Measurements from ENCODE around the gene GSTM4.
A peak's percentile ranks its signal among the peaks of the same experiment; 100 is the strongest.

The GSTM4 gene

GRCh38 chr1:109655615-109656519 is at the start of gene GSTM4:
GSTM4 (plus strand) TSS chr1:109656099; CDS start chr1:109656390, 291 bp downstream.
- DNase-seq = peak; percentile 71

GRCh38 chr1:109609881-109610280 is 46.0 kb upstream of the GSTM4 start:
- DNase-seq = no peak

GRCh38 chr1:109610609-109611307 is 45.1 kb upstream of the GSTM4 start:
- DNase-seq = no peak

DNA sequence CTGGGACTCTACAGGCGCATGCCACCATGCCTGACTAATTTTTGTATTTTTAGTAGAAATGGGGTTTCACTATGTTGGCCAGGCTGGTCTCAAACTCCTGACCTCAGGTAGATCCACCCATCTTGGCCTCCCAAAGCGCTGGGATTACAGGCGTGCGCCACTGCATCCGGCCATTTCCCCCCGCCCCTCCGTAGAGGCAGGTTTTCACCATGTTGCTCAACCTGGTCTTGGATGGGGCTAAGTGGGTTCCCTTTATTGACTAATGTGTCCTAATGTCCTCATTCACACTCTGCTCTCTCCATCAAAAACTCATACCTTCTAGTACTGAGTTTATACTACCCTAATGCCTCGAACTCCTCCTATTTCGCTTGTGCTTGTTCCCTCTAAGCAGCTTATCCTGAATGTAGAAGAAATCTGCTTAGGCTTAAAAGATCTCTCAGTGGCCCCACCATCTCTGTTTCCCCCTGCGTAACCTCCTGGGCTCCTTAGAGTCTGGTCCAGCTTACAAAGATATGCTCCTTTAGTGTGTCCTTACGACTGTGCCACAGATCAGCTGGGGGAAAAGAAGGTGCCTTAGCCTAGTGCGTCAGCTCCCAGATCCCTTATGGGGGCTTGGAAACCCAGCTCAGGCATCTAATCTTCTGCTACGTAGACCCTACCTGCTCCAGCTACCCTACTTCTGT is 44.5 kb upstream of the GSTM4 start:
- no peak for DNase-seq

GRCh38 chr1:109613361-109614147 is 42.3 kb upstream of the GSTM4 start:
- DNase-seq = no peak

- peak; percentile 69 for DNase-seq
Measured at GRCh38 chr1:109615879-109616278, 40.0 kb upstream of the GSTM4 start.

DNA sequence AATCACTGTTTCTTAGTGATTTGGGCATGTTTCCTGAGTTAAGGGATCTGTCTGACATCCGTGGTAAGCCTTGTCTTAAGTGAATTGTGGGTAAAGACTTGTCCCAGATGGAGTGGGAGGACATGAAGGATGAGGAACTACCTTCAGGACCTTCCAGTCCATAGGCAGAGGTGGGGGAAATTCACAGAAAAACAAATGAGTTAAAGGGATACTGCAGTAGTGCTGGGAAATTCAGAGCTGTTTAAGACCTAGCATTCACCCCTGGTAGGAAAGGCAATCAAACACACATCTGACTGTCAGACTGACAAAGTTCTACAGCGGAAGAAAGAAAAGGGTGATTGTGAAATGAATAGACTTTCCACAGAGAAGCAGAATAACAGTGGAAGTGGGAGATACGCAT is 39.5 kb upstream of the GSTM4 start:
- DNase-seq = no peak

GRCh38 chr1:109617291-109617801 is 38.6 kb upstream of the GSTM4 start:
- DNase-seq = no peak

GRCh38 chr1:109618661-109619575 is 37.0 kb upstream of the GSTM4 start:
- DNase-seq = no peak

DNA sequence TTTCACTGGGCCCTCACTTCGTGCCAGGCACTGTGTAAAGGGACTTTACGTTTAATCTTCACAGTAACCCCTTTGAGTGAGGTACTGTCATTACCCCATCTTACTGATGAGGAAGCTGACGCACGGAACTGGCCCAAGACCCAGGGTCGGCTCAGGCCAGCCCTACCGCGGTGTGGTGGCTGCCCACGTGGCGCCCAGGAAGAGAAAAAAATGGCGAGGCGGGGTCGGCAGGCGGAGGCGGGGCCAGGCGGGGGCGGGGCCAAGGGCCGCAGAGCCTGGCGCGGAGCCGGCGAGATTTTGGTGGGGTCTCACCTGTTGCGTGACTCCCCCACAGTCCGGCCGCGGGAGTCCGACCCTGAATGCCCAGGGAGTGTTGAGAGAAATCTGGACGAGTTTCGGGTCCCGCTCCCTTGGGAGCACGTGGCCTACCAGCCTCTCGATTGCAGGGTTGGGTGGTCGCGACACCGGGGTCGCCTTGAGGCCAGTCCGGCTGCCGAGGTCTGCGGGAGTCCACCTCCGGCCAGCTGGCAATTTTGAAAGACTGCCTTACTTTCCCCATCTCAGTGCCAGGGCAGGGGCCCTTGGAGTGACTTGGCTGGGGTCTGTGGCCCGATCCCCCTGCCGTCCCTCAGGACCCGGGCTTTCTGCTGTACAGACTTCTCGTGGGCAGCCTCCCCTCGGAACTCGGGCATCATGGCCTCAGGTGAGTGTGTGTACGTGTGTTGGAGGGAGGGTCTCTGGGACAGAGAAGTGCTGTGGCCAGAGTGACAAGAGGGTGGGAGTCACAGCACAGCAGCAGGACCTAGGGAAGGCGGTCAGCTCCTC is 36.1 kb upstream of the GSTM4 start, which contains the start of the genes AMPD2 and GNAT2:
Gene AMPD2, plus strand, starts transcription at position 262 of the 825 bp plus-strand sequence. CDS start 1,339 bp downstream, outside the sequence.
Gene GNAT2, minus strand, starts transcription at position 41 of the 825 bp plus-strand sequence. CDS start 6,746 bp downstream, outside the sequence.
- peak; percentile 86 for DNase-seq

DNA sequence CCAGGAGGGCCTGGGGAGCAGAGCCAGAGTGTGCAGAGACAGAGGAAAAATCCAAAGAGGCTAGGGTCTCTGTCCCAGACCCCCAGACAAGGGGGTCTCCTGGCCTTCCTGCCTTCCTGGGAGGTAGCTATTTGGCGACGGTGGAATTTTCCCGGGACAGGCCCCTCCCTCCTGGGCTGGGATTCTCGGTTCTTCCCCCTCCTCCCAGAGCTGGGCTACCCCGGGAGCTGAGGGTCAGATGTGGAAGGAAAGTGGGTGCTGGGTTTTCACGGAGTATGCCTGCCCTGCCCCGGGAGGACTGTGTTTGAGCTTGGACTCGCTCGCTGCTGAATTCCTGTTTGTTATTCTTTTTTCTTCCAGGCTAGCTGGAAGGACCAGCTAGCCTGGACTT is 35.5 kb upstream of the GSTM4 start:
- no peak for DNase-seq

DNA sequence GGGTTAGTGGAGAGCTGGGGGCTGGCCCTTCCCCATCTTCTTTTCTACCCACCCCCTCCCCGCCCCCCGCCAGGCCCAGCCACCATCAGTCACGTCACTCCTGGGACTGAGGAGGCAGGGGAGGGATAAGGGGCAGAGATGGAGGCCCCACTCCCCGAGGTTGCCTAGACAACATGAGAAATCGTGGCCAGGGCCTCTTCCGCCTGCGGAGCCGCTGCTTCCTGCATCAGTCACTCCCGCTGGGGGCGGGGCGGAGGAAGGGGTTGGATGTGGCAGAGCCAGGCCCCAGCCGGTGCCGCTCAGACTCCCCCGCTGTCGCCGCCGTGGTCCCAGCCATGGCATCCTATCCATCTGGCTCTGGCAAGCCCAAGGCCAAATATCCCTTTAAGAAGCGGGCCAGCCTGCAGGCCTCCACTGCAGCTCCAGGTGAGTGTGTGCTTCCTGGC is 35.0 kb upstream of the GSTM4 start:
- peak; percentile 96 for DNase-seq

- DNase-seq = no peak
Measured at GRCh38 chr1:109621379-109622136, 34.3 kb upstream of the GSTM4 start.

DNA sequence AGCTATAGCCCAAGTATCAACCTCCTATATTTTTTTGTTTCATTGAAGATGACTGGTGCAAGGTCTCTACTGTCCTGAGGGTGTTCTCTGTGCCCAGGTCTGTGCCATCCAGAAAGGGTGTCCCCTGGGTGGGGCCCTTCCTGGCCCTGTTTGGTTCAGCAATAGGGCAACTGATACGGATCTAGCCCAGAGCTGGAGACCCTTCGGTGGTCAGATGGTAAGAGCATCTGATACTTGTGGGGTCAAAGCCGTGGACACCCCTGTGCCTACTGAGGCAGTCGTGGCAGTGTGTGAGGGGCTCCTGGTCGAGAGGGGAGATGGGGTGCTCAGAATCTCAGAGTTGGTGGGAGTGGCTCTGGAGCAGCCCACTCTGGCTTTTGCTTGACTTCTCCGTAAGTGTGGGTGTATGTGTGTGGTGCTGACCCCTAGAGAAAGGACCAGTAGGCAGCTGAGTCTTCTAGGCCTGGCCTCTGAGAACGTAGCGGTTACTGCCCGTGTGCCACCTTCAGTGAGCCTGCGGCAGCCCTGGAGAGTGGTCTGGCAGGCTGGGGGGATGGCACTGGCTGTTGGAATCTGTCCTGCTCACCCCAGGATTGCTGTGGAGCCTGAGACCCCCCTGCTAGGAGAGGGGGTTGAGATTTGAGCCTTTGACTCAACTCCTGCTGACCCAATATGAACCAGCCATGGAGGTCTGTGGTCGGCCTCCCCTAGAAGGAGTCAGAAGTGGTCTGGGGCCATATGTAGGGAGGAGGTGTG is 33.6 kb upstream of the GSTM4 start:
- DNase-seq = no peak

GRCh38 chr1:109622895-109623294 is 33.0 kb upstream of the GSTM4 start:
- no peak for DNase-seq

DNA sequence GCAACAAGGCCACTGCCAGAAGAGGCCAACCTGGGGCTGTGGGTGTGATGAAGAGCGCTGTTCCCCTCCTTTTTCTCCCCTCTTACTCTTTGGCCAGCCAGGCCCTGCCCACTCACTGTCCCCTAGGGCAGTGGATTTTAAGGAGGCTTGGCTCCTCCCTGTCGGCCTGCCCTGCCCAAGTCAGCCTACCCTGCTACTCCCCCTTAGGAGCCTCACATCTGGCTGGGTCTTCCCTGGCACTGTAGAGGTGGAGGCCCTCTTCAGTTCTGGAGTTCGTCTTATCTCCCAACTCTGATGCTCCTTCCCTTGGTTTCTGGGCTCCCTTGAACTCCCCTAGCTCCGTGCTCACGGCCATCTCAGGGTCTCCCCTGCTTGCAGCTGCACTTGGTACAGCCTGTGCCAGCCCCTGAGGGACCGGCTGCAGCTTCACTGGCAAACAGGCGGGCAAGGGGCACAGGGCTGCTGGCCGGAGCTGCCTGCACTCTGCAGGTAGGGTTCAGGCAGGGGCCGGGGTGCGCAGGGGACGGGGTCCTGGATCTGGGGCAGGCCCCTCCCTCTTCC is 32.2 kb upstream of the GSTM4 start:
- no peak for DNase-seq

DNA sequence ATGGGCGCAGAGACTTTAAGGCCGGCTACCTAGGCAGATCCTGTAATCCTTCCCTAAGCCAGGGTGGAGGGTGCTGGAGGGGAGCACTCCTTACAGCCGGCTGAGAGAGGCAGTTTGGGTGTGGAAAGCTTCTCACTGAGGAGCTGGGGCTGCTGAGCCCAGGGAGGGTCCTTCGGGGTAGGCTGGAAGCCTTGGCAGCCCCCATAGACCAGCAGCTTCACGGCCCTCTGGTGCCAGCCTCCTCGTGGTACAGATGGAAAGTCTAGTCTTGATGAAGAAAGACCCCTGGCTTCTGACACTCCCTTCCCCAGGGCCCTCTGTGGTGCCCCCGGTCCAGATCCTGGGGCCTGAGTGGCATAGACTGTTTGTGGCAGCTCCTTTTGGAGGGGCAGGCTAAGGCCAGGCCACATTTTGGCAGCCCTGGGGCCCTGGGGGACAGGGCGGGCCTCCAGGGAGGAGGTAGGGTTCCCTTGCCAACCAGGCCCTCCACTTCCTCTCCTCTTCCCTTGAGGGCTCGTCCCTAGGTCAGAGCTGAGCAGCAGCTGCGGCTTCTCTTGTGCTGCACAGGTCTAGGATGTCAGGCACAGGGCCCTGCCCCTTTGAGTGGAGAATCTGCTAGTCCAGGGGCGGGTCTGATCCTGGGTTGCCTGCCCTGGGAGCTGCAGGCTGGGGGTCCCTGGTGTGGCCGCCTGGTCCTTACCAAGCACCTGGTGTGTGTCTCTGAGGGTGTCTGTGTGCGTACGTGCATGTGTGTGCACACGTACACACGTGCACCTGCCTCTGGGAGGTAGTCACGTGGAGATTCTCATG is 31.5 kb upstream of the GSTM4 start:
- DNase-seq = peak; percentile 14
